ENCODE results near the gene NXT2. TPM values are rescaled to one million over a fixed set of nuclear protein-coding genes. Genes with fewer than 3 reads are reported as not detected.

NXT2 gene
- total RNA-seq, result 1 to 10 TPM; 1.6 to 8.3 TPM

- TF ChIP-seq, protein P1, sequence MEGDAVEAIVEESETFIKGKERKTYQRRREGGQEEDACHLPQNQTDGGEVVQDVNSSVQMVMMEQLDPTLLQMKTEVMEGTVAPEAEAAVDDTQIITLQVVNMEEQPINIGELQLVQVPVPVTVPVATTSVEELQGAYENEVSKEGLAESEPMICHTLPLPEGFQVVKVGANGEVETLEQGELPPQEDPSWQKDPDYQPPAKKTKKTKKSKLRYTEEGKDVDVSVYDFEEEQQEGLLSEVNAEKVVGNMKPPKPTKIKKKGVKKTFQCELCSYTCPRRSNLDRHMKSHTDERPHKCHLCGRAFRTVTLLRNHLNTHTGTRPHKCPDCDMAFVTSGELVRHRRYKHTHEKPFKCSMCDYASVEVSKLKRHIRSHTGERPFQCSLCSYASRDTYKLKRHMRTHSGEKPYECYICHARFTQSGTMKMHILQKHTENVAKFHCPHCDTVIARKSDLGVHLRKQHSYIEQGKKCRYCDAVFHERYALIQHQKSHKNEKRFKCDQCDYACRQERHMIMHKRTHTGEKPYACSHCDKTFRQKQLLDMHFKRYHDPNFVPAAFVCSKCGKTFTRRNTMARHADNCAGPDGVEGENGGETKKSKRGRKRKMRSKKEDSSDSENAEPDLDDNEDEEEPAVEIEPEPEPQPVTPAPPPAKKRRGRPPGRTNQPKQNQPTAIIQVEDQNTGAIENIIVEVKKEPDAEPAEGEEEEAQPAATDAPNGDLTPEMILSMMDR (IDR thresholded peaks at IDR 0.05), result no peak
- H3K9me3 ChIP-seq, result no peaks in the 10 kb centered on the region
- no peaks in the 10 kb centered on the region for H3K36me3 ChIP-seq
- H3K27ac ChIP-seq, result peak within 1 kb of the TSS; percentile 72 to 90
- no peaks in the 10 kb centered on the region for H3K27me3 ChIP-seq (replicated peaks; ENCODE audit: insufficient read depth)
- H3K4me3 ChIP-seq, result peak within 1 kb of the TSS; percentile 76
- ATAC-seq (ENCODE audit: insufficient number of reproducible peaks, low FRiP score, low read depth), result peak; percentile 79
- H3K4me1 ChIP-seq (ENCODE audit: control insufficient read depth in 1 of 2, low read depth in 2 of 2), result no peaks in the 10 kb centered on the region
- DNase-seq (ENCODE audit: low spot score), result peak; percentile 54
Measured at GRCh38 chrX:109536439-109537323, at the start of gene NXT2. Gene NXT2, plus strand, starts transcription at chrX:109536844. Its CDS starts 163 bp downstream, at chrX:109537007.

DNA sequence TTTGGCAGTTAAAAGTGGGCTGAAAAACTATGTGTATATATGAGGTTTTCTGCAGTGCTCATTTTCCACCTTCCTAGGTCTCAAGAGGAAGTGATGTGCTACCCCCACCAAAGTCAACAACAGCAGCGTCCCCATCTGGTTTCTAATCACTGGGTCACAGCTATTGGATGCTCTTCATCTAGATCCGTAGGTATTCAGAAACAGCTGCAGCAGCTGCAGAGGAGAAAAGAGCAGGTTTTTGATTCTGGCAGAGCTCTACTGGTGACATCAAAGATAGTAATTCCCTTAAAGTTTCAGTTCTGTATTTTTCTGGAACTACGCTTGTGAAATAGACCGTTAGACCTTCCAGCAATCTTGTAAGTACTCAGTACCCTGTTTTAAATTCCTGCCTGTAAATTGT lies 49.0 kb upstream of the NXT2 start:
- ATAC-seq (ENCODE audit: insufficient number of reproducible peaks, low FRiP score, low read depth) (no peak), DNase-seq (ENCODE audit: low spot score) (no peak)
- Histone ChIP-seq H3K4me3 (no peak overlapping the region), H3K27ac (no peak overlapping the region), H3K27me3 (replicated peaks; ENCODE audit: insufficient read depth) (no peaks in the 10 kb centered on the region), H3K4me1 (ENCODE audit: control insufficient read depth in 1 of 2, low read depth in 2 of 2) (no peaks in the 10 kb centered on the region), H3K9me3 (no peaks in the 10 kb centered on the region), H3K36me3 (no peaks in the 10 kb centered on the region)
- TF ChIP-seq, protein P1 (IDR thresholded peaks at IDR 0.05), result no peak

DNA sequence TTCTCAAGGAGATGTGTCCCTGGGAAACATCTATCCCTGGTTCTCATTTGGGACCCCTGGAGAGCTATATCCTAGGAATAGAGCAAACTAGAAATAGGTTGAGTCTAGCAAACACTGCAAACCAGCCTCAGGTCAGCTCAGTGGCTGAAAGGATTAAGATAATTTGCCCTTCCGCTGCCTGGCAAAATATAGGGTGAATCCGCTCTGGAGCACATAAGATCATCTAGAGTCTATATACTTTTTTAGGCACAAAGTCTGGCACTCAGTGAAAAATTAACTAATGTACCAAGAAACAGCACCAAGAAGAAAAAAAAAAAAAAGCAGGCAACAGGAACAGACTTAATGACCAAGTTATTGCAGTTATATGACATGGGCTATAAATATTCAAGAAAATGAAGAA lies 47.5 kb upstream of the NXT2 start:
- no peaks in the 10 kb centered on the region for H3K27me3 ChIP-seq (replicated peaks; ENCODE audit: insufficient read depth)
- H3K4me3 ChIP-seq, result no peak overlapping the region
- TF ChIP-seq, protein P1 (IDR thresholded peaks at IDR 0.05), result no peak
- no peak overlapping the region for H3K27ac ChIP-seq
- H3K36me3 ChIP-seq, result no peaks in the 10 kb centered on the region
- H3K4me1 ChIP-seq (ENCODE audit: control insufficient read depth in 1 of 2, low read depth in 2 of 2), result no peaks in the 10 kb centered on the region
- H3K9me3 ChIP-seq, result no peaks in the 10 kb centered on the region
- DNase-seq (ENCODE audit: low spot score), result no peak
- ATAC-seq (ENCODE audit: insufficient number of reproducible peaks, low FRiP score, low read depth), result no peak

DNA sequence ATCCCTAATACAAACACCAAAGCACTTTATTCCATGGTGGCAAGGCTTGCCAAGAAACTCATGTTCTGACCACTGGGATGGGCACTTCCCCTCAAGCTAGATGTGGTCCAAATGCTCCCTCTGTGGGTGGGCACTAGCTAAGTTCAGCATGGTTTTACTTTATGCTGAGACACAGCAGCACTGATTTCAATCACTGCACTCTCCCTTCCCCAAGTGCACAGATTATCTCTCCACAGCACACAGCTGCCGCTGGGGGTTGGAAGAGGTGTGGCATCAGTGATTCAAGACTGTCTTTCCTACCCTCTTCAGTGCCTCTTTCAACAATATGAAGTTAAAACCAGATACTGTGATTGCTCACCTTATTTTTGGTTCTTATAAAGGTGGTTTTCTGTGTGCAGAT lies 38.2 kb upstream of the NXT2 start:
- no peak for DNase-seq (ENCODE audit: low spot score)
- H3K4me3 ChIP-seq, result no peak overlapping the region
- H3K9me3 ChIP-seq, result no peaks in the 10 kb centered on the region
- H3K27me3 ChIP-seq (replicated peaks; ENCODE audit: insufficient read depth), result no peaks in the 10 kb centered on the region
- no peaks in the 10 kb centered on the region for H3K36me3 ChIP-seq
- H3K4me1 ChIP-seq (ENCODE audit: control insufficient read depth in 1 of 2, low read depth in 2 of 2), result no peaks in the 10 kb centered on the region
- TF ChIP-seq, protein P1 (IDR thresholded peaks at IDR 0.05), result no peak
- ATAC-seq (ENCODE audit: insufficient number of reproducible peaks, low FRiP score, low read depth), result no peak
- H3K27ac ChIP-seq, result no peak overlapping the region

GRCh38 chrX:109501176-109501575 lies 35.5 kb upstream of the NXT2 start:
- no peaks in the 10 kb centered on the region for H3K4me1 ChIP-seq (ENCODE audit: control insufficient read depth in 1 of 2, low read depth in 2 of 2)
- ATAC-seq (ENCODE audit: insufficient number of reproducible peaks, low FRiP score, low read depth) (no peak), DNase-seq (ENCODE audit: low spot score) (no peak)
- TF ChIP-seq, protein P1 (IDR thresholded peaks at IDR 0.05), result no peak
- no peaks in the 10 kb centered on the region for H3K9me3 ChIP-seq
- H3K4me3 ChIP-seq, result no peak overlapping the region
- no peaks in the 10 kb centered on the region for H3K27me3 ChIP-seq (replicated peaks; ENCODE audit: insufficient read depth)
- no peak overlapping the region for H3K27ac ChIP-seq
- H3K36me3 ChIP-seq, result no peaks in the 10 kb centered on the region
